NCI-H2081 treated with DMSO at 0.1 percent for 48 hours (cell line): Measurements from ENCODE around the gene RAB3GAP1.

Source experiments
- DNase-seq: peaks from one replicate; lab custom pipeline; 2025; lab: John Stamatoyannopoulos, UW

RAB3GAP1 gene

DNA sequence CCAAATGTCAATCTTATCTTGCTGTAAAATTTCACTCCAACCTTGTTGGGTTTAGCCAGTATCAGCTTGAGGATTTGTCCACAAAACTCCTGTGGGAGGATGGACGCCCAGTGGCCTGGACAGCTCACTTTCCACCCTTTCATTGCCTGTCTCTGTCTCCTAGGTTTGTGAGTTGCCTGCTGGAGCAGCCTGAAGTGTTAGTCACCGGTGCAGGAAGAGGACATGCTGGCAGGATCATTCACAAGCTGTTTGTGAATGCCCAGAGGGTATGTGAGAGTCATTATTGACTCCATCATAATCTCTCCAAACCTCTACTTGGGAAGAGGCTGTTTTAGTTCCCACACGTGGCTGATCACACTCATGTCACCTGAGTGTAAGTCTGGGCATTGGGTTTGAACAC lies 112.3 kb downstream of the RAB3GAP1 start:
- peak; percentile 58 for DNase-seq

GRCh38 chr2:135167273-135167672 lies 115.2 kb downstream of the RAB3GAP1 start:
- DNase-seq: no peak

DNA sequence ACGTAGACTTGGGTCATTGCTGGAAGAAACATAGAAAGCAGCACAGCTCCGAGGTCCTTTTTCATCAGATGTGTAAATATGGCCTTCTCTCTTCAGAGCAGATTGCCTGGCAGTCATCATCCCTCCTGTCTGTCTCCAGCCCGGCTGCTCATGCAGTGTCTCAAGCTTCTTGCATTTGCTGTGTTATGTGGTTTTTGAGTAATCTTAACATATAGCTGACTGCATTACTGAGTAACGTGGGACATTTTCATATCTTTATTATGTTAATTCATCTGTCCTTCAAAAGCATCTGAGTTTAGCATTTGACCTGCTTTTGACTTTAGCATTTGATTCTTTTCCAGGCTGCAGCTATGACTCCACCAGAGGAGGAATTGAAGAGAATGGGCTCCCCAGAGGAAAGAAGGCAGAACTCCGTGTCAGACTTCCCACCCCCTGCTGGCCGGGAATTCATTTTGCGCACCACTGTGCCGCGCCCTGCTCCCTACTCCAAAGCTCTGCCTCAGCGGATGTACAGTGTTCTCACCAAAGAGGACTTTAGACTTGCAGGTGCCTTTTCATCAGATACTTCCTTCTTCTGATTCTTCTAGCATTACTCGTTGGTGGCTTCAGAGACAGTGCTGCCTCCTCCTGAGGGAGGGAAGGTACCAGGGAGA lies 116.2 kb downstream of the RAB3GAP1 start:
- no peak for DNase-seq

DNA sequence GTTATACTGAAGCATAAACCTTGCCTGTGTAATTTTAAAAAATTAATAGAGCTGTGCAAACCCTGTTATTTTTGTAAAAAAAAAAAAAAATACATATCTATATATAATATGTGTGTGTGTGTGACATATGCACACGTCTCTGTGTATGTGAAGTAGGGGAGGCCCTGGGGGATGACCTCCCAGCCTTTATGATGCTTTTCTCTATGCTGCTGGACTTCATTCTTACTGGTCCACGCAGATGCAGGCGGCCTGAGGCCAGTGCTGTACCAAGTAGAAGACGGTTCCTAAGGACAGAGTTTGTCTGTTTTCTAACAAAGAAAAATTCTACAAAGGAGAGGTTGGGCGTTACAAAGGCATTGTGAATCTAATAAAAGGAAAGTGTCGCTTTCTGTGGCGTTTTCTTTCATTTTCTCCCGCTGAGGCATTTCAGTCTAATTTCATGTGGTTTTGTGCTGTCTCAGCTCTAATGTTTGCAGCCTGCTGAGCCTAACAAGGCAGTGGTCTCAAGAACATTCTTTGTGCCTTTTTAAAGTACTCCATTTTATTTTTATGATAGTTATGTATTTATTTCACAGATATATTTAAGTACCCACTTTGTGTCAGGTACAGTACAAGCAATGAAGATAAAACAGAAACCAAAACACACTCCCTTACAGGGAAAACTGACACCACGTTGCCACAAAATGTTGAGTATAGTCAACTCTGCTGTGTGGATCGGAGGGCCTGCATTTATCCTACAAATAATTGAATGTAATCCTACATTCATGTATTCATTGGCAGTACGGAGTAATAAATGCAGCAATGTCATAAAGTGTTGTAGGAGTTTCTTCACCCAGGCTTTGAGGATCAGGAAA lies 118.0 kb downstream of the RAB3GAP1 start:
- DNase-seq: no peak

DNA sequence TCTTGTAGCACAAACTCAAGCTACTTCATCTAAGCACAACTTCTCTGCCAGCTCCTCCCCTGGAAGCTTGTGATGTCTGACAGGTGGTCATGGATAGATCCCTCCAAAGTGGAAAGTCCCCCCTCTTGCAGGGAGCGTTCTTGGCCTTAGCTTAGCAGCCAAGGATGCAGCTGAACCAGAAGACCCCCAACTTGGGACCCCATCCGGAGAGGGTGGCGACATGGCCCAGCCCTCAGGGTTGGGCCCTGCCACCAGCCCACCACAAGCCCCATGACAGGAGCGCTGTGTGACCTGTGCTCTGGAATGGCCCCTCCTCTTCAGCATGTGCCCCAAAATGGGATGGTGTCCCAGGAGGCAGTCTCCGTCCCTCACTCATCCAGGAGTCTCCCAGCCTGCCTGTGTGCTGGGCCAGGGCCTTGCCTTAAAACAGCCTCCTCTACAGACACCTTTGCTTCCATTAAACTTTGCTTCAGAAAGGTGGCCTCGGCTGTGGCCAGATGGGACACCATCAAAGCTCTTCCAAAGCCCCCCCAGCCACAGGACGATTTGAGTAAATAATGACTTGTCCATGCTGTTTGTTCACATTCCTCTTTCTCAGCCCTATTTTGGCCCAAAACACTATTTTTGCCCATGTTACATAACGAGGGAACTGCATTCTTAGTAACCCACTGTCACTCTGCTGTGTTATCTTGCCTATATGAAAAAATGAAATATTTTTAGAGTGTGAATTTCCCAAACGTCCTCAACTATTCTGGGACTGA lies 122.1 kb downstream of the RAB3GAP1 start:
- no peak for DNase-seq

GRCh38 chr2:135174810-135175093 lies 122.7 kb downstream of the RAB3GAP1 start:
- no peak for DNase-seq

- DNase-seq: peak; percentile 88
Measured at GRCh38 chr2:135175177-135175576, 123.1 kb downstream of the RAB3GAP1 start.

DNA sequence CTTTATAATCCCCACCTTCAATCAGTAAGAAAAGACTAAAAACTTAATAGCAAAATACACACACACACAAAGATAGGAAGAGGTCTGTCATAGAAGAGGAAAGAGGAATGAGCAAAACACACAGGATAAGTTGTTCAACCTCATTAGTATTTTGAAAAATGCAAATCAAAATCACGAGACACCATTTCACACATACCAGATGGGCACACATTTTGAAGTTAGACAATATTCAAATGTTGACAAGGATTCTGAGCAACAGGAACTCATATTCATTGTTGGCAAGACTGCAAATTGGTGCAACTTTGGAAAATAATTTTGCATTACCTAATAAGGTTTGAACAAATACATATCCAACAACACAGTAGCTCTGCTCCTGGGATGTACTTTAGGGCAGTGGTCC lies 127.6 kb downstream of the RAB3GAP1 start:
- no peak for DNase-seq

DNA sequence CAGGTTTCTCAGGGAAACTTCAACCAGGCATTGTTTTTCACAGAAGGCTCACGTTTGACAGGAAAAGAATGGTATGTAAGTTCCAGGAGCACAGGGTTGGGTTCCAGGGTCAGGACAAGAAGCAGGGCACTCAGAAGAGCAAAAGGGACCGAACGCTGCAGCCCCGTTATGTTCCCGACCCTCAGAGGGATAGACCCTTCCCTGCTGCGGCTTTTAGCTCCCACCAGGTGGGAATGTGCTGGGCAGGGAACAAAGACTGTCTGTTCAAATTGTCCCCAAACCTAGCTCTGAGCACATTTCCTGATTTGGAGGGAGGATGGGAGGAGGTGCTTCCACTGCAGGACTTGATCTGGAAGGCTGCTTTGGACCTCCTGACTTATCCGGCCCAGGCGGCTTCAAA lies 130.1 kb downstream of the RAB3GAP1 start:
- DNase-seq: no peak

GRCh38 chr2:135182601-135183000 lies 130.5 kb downstream of the RAB3GAP1 start:
- DNase-seq: no peak

DNA sequence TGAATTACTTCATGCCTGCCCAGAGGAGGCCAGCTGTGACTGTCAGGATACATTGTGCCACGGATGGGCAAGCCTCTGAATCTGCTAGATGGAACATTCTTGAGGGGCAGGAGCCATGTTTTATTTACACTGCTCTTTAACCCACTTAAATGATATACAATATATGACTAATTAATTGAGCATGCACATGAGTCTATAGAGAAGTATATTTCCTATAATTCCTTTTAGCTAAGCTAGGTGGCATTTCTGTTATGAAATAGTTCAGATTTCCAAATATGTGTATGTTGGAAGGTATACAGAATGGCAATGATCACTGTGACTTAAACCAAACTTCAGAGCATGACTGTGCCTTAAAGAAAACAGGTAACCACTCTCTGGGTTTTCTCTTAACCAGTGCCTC lies 131.7 kb downstream of the RAB3GAP1 start:
- no peak for DNase-seq

DNA sequence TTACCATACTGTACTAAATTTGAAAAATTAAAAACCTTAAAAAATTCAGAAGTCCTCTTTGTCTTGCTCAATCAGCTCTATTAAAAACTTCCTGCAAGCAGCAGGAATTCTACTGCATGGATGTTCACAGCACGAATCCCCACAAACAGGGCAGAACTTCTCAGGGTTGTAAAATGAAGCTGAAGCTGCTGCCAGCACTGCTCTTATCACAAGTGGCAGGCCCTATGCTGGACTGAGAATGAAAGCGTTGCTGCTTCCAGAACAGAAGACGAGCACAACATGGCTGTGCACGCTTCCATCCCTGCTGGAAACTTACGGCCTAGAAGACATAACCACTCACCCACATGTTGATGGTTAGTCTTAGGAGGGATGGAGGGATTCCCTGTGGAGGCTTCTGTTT lies 134.0 kb downstream of the RAB3GAP1 start:
- no peak for DNase-seq

DNA sequence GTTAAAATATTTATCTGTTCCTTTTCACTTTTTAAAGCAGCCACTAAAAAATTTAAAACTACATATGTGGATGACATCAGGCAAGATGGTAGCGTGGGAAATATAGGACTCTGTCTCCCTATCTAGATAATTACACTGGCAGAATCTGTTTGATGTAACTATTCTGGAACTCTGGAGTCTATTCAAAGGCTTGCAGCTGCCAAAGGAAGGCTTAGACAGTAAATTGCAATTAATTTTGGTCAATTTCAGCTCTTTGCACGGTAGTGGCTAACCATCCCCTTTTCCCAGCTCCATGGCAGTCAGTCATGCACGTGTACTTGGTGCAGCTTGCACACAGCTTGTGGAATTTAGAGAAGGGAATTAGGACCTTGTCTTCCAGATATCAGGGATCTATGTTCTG lies 135.2 kb downstream of the RAB3GAP1 start:
- DNase-seq: no peak

- DNase-seq: no peak
Measured at GRCh38 chr2:135189148-135189547, 137.1 kb downstream of the RAB3GAP1 start.

DNA sequence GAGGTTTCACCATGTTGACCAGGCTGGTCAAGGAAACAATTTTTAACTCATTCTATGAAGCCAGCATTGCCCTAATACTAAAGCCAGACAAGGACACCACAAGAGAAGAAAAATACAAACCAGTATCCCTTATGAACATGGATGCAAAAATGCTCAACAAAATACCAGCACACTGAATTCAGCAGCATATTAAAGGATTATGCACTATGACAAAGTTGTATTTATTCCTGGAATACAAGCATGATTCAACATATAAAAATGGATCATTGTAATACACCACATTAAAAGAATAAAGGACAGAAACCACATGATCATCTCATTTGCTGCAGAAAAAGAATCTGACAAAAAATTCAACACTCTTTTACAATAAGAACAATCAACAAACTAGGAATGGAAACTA lies 138.7 kb downstream of the RAB3GAP1 start:
- no peak for DNase-seq

- no peak for DNase-seq
Measured at GRCh38 chr2:135198481-135198880, 146.4 kb downstream of the RAB3GAP1 start.

GRCh38 chr2:135202751-135203150 lies 150.7 kb downstream of the RAB3GAP1 start:
- DNase-seq: no peak

GRCh38 chr2:135203944-135204343 lies 151.9 kb downstream of the RAB3GAP1 start:
- no peak for DNase-seq

GRCh38 chr2:135208016-135208415 lies 155.9 kb downstream of the RAB3GAP1 start:
- no peak for DNase-seq

DNA sequence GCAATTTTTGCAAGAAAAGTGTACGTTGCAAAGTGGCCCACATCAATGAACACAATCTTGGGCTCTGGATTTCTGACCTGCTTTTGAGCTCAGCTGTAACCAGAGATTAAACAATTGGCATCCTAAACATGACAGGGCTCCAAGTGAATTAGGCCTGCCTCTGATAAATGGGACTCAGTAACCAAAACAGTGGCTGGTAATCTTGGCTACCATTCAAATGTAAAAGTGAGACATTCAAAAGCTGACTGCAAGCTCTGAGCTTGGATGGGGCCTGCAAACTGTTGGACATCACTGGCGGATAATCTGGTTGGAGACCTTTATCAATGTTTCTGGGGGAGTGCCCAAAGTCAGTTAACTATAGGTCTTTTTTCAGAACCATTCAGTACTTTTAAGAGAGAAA lies 160.7 kb downstream of the RAB3GAP1 start:
- no peak for DNase-seq

DNA sequence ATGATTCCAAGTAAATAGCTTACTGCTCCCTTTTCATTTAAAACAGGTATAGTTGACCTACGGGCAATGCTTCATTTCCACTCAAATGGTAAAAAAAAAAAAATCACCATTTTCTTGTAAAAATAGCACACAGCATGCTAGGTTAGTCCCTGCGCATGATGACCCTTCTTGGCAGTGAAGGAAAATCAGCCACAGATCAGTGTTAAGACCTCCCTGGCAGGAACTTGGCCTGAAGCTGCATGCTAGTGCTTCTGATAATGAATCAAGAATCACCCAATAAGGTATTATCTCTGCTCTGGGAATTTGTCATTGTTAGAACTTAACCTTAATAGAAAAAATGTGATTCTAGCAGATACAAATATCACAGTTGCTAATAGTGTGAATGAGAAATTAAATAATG lies 166.3 kb downstream of the RAB3GAP1 start:
- no peak for DNase-seq

DNA sequence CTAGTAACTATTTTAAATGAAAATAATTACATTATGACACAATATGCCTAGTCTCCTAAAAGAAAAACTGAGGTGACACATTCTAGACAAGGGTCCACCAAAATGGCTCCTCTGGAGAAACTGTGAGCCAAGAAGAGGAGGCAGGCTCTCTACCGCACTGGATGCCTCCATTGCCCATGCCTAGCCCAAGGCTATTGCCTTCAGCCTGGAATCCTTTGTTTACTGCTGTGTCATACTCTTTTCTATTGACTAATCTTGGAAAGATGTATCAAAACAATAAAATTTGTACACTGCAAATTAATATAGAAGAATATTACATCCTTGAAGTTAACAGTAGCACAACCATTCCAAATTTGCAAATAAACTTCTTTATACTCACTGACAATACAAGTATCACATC lies 167.1 kb downstream of the RAB3GAP1 start:
- DNase-seq: no peak
